ENCODE data around the gene MAEL.

MAEL gene

GRCh38 chr1:166947398-166948043, 41.6 kb upstream of the MAEL start:
- Histone ChIP-seq H3K9ac (ENCODE audit: low read length) (no peak overlapping the region), H3K4me2 (ENCODE audit: low read length) (no peak overlapping the region)

GRCh38 chr1:166948856-166949350, 40.2 kb upstream of the MAEL start:
- H3K4me1 ChIP-seq (ENCODE audit: insufficient read depth, low read length, severe bottlenecking): no peaks in the 10 kb centered on the region

More at GRCh38 chr1:166947398-166948043, 41.6 kb upstream of the MAEL start:
- H3K9me2 ChIP-seq (ENCODE audit: low read depth, low read length): no peaks in the 10 kb centered on the region
- no peaks in the 10 kb centered on the region for H3K36me3 ChIP-seq (ENCODE audit: insufficient read depth, low read length)
- no peaks in the 10 kb centered on the region for H4K20me1 ChIP-seq (ENCODE audit: insufficient read depth, low read length)
- no peaks in the 10 kb centered on the region for H3K79me2 ChIP-seq (ENCODE audit: insufficient read depth, low read length)
- no peak overlapping the region for H2AFZ ChIP-seq (ENCODE audit: low read length)
- H3K4me1 ChIP-seq (ENCODE audit: insufficient read depth, low read length, severe bottlenecking): no peaks in the 10 kb centered on the region
- H3K9me3 ChIP-seq (ENCODE audit: low read length): no peaks in the 10 kb centered on the region
- TF ChIP-seq EZH2 (IDR thresholded peaks at IDR 0.05; ENCODE audit: borderline replicate concordance, low read length) (no peak), CTCF (IDR thresholded peaks at IDR 0.05; ENCODE audit: low read length) (no peak)
- H3F3A ChIP-seq (ENCODE audit: insufficient read depth, low read length): no peaks in the 10 kb centered on the region
- H3K27me3 ChIP-seq (ENCODE audit: insufficient read depth, low read length): peaks cover 4% of the 10 kb centered on the region; the same call in 1 of the 2 replicates
- H3K27ac ChIP-seq (ENCODE audit: low read depth, low read length, poor library complexity, severe bottlenecking): no peak overlapping the region
- no peak overlapping the region for H3K4me3 ChIP-seq (ENCODE audit: low read depth, low read length, poor library complexity, severe bottlenecking)

GRCh38 chr1:166950156-166950555, 38.9 kb upstream of the MAEL start:
- no peak for TF ChIP-seq EZH2 (IDR thresholded peaks at IDR 0.05; ENCODE audit: borderline replicate concordance, low read length)
- H3K4me2 ChIP-seq (ENCODE audit: low read length): no peak overlapping the region
- no peaks in the 10 kb centered on the region for H4K20me1 ChIP-seq (ENCODE audit: insufficient read depth, low read length)
- H2AFZ ChIP-seq (ENCODE audit: low read length): no peak overlapping the region
- H3K27ac ChIP-seq (ENCODE audit: low read depth, low read length, poor library complexity, severe bottlenecking): no peak overlapping the region
- H3K79me2 ChIP-seq (ENCODE audit: insufficient read depth, low read length): no peaks in the 10 kb centered on the region
- peaks cover 4% of the 10 kb centered on the region; the same call in 1 of the 2 replicates for H3K27me3 ChIP-seq (ENCODE audit: insufficient read depth, low read length)
- H3K9ac ChIP-seq (ENCODE audit: low read length): no peak overlapping the region
- no peaks in the 10 kb centered on the region for H3K9me3 ChIP-seq (ENCODE audit: low read length)
- H3K4me3 ChIP-seq (ENCODE audit: low read depth, low read length, poor library complexity, severe bottlenecking): no peak overlapping the region
- H3K36me3 ChIP-seq (ENCODE audit: insufficient read depth, low read length): no peaks in the 10 kb centered on the region
- H3K4me1 ChIP-seq (ENCODE audit: insufficient read depth, low read length, severe bottlenecking): no peaks in the 10 kb centered on the region
- H3K9me2 ChIP-seq (ENCODE audit: low read depth, low read length): no peaks in the 10 kb centered on the region
- H3F3A ChIP-seq (ENCODE audit: insufficient read depth, low read length): no peaks in the 10 kb centered on the region

More at GRCh38 chr1:166948856-166949350, 40.2 kb upstream of the MAEL start:
- TF ChIP-seq EZH2 (IDR thresholded peaks at IDR 0.05; ENCODE audit: borderline replicate concordance, low read length) (no peak), CTCF (IDR thresholded peaks at IDR 0.05; ENCODE audit: low read length) (no peak)
- Histone ChIP-seq H3K4me2 (ENCODE audit: low read length) (no peak overlapping the region), H4K20me1 (ENCODE audit: insufficient read depth, low read length) (no peaks in the 10 kb centered on the region), H3K36me3 (ENCODE audit: insufficient read depth, low read length) (no peaks in the 10 kb centered on the region), H3K27me3 (ENCODE audit: insufficient read depth, low read length) (peaks cover 4% of the 10 kb centered on the region; the same call in 1 of the 2 replicates), H3K9me3 (ENCODE audit: low read length) (no peaks in the 10 kb centered on the region), H3K79me2 (ENCODE audit: insufficient read depth, low read length) (no peaks in the 10 kb centered on the region), H3K9ac (ENCODE audit: low read length) (no peak overlapping the region), H2AFZ (ENCODE audit: low read length) (no peak overlapping the region), H3F3A (ENCODE audit: insufficient read depth, low read length) (no peaks in the 10 kb centered on the region), H3K27ac (ENCODE audit: low read depth, low read length, poor library complexity, severe bottlenecking) (no peak overlapping the region), H3K4me3 (ENCODE audit: low read depth, low read length, poor library complexity, severe bottlenecking) (no peak overlapping the region), H3K9me2 (ENCODE audit: low read depth, low read length) (no peaks in the 10 kb centered on the region)

Measured in OCI-LY1 (cell line).